Activated CD8-positive, alpha-beta memory T cell treated with anti-CD3 and anti-CD28 coated beads for 24 hours (primary cell): ENCODE measurements around the gene CSNK2A2.

Experiments used
- DNase-seq: peaks from one replicate; pipeline ENCODE4 v3.0.0-alpha.2; 2020

Gene CSNK2A2

GRCh38 chr16:58137581-58137980, 60.3 kb downstream of the CSNK2A2 start:
- no peak for DNase-seq

DNA sequence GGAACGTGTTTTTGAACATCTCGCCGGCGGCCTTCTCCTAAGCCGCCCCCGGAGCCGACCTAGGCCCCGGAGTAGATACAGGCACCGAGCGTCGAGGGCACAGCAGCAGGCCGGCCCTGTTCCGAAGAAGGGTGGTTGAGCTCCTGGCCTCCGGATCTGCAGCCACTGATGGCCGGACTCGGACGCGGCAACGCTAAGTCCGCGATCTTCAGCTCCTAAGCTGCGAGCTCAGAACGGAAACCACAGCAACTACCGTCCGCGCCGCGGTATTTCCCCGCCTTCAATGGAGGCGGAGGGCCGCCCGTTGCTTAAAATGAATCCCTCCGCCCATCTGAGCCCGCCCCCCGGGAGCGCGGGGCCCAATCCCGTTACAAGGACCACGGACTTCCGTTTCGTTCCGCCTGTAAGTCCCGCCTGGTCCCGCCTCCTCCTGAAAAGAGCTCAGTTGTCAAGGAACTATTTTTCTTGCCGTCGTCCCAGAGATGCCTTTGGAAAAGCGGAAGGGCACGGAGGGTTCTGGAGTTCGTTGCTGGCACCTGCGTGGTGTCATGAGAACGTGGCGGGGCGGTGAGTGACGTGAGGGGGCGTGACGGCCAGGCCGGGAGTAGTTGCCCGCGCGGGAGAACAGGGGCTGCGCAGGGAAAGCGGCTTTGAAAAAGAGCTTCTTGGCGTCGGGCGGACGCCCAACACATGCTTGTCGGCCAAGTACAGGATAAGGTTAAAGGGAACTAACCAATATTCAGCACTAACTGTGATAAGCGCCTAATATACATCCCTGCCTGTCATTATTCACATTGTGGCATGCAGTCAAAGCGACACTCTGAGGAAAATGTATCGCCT, 68.6 kb downstream of the CSNK2A2 start, which contains the start of gene CFAP20:
Gene CFAP20 (minus strand): TSS at position 285 of the 840 bp plus-strand sequence. CDS start 266 bp downstream, at position 19.
- DNase-seq = peak; percentile 97

- DNase-seq = no peak
Observed at GRCh38 chr16:58128711-58129096, 69.2 kb downstream of the CSNK2A2 start.

GRCh38 chr16:58128181-58128631, 69.7 kb downstream of the CSNK2A2 start:
- DNase-seq = peak; percentile 57

GRCh38 chr16:58127634-58128033, 70.3 kb downstream of the CSNK2A2 start:
- DNase-seq = no peak

- no peak for DNase-seq
Observed at GRCh38 chr16:58127033-58127556, 70.8 kb downstream of the CSNK2A2 start.

DNA sequence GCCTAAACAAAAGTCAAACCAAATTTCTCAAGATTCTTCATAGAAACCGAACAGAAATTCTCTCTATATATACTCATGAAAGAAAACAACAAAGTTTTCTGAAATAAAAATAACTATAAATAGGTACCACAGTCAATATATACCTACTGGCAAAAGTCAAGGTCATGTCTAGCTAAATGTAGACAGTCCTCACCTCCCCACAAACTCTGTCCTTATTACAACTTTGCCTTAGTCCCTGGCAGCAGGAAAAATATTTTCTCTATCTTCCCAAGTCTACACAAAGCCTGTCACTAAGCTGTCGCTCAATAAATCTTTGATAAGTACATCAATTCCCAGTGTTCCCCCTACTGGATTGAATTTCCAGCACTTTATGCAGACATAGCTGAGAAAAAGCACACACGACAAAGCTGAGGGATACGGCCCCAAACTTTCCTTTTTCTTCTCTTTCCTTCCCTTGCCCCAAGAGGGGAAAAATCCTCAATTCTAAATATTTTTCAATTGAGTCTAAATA, 71.4 kb downstream of the CSNK2A2 start:
- no peak for DNase-seq

GRCh38 chr16:58125781-58126335, 72.0 kb downstream of the CSNK2A2 start:
- no peak for DNase-seq

GRCh38 chr16:58125041-58125440, 72.9 kb downstream of the CSNK2A2 start:
- no peak for DNase-seq

GRCh38 chr16:58124601-58124915, 73.3 kb downstream of the CSNK2A2 start:
- no peak for DNase-seq

DNA sequence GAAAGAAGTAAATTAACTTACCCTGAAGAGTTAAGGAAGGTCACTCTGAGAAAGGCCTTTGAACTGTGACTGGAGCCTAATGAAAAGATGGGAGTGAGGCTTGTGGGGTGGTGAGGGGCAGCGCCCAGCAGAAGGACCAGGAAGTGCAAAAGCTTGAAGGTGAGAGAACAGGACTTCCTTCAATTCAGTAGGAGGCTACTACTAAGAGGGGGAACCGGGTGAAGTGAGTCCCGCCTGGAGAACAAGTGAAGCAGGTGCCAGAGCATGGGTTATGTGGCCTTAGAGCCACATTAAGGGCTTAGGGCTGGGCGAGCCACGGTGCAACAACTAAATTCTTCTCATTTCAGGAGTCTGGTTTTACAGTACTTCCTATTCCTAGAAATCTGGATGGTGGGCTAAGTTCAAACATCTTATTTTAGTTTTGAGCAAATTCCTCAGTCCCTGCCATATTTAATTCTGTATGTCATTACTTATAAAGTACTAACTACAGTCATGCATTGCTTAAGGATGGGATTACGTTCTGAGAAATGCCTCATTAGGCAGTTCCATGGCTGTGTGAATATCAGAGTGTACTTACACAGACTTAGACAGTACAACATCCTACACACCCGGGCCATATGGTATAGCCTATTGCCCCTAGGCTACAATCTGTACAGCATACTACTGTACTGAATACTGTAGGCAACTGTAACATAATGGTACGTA, 73.9 kb downstream of the CSNK2A2 start:
- DNase-seq = no peak

- DNase-seq = no peak
Observed at GRCh38 chr16:58121132-58121531, 76.8 kb downstream of the CSNK2A2 start.

DNA sequence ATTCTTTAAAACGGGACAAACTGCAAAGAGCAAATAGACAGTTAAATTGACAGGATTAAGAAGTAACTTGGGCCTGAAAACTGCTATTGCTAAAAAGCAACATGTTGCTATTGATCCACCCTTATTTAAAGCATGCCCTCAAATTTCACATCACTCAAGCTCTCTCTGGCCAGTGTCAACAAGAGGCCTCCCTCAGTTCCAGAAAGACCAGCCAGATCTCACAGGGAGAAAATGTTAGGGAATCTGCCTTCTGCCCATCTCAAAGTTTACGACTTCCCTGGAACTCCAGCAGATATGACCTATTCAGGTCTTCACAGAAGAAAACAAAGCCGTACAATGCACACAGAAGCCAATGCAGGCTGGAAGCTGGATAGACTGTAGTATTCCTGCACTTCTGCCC, 77.7 kb downstream of the CSNK2A2 start:
- DNase-seq = no peak

DNA sequence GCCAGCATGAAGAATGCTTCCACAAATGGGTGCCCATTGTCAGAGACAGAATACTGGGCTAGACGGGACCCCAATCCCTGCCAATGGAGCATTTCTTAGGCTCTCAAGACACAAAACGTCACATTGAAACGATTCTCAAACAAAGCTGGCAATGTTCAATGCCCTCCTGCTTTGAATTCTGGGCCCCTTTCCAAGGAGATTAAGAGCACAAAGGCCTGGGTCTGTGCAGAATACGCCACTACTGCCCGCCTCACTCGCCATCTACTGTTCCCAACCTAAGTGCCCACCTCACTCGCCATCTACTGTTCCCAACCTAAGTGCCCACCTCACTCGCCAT, 78.4 kb downstream of the CSNK2A2 start:
- DNase-seq = no peak

GRCh38 chr16:58118801-58119508, 79.0 kb downstream of the CSNK2A2 start:
- DNase-seq = no peak

GRCh38 chr16:58116529-58116928, 81.4 kb downstream of the CSNK2A2 start:
- no peak for DNase-seq

- DNase-seq = no peak
Observed at GRCh38 chr16:58116081-58116480, 81.8 kb downstream of the CSNK2A2 start.

- no peak for DNase-seq
Observed at GRCh38 chr16:58114827-58115825, 82.8 kb downstream of the CSNK2A2 start.

- no peak for DNase-seq
Observed at GRCh38 chr16:58111302-58111627, 86.6 kb downstream of the CSNK2A2 start.

DNA sequence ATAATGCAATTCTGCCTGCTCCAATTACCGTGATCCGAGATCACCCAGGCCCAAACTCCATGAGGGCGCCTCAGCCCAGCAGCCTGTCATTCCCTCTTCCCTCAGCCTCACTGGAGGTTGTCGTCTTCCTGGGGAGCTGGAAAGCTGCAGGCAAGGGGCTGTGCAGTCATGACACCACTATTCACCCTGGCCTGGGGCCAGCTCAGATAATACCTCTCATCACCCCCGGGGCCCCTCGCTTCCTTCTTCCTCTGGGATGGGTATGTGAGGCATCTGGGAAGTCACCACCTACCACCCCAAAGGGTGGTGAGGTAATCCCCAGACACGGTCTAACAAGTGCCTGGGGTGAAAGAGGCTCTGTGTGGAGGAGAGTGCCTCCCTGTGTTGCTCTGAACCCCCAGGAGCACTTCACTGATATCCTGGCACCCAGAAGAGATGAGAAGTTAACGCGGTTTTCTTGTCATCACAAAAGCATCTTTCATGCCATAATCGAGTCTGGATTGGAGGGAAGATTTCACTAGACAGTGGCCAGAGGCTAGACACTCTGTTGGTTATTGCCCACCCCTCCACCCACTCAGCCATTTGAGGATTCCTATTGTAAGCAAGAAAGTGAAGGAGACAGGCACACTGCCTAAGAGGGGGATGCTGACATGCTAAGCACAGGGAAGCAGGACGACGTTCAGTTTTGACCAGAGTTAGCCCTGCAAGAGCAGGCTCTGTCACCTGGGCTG, 87.2 kb downstream of the CSNK2A2 start:
- no peak for DNase-seq

DNA sequence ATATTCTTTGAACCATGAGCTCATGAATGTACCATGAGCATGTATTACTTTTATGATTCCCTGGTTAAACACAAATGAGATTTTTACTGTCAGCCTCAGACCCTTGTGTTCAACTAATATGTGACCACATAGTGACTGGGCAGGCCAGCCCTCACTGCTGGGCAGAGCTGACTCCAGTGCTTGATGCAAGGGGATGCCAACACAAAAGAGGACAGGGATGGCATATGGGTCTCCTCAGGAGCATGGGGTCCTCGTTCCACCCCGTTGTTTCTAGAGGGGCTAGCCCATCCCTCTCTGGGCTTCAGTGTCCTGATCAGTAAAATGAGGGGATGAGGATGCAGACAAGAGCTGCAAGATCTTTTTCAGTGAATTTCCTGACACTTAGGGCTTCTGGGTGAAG, 88.0 kb downstream of the CSNK2A2 start:
- no peak for DNase-seq
